Neutrophil (primary cell): ENCODE data around the gene BIK.

Source experiments
- H3K27ac ChIP-seq: fragments of 200-600 bp; sonication (generic); 2 replicates; pipeline ENCODE4 v1.5.1; 2016; ENCODE audit warnings: mild to moderate bottlenecking, moderate library complexity
- H3K27me3 ChIP-seq: fragments of 200-600 bp; sonication (generic); 2 replicates; pipeline ENCODE4 v1.6.0; 2016; ENCODE audit warnings: mild to moderate bottlenecking
- H3K36me3 ChIP-seq: fragments of 200-600 bp; sonication (generic); 2 replicates; pipeline ENCODE4 v1.5.1; 2017
- H3K4me1 ChIP-seq, 2 experiments: fragments of 200-600 bp in 1 of 2; sonication (generic) in 1 of 2; 1 replicate in 1 of 2; 2 replicates in 1 of 2; pipeline versions ENCODE4 v1.5.1 to v1.6.1; 2013 to 2016; ENCODE audit warnings: low read depth in 1 of 2, low read length in 1 of 2, mild to moderate bottlenecking in 1 of 2, moderate library complexity in 1 of 2; ENCODE audit not compliant: control insufficient read depth in 1 of 2, insufficient read depth in 1 of 2
- H3K4me3 ChIP-seq, 2 experiments: fragments of 200-600 bp in 1 of 2; sonication (generic) in 1 of 2; 1 replicate in 1 of 2; 2 replicates in 1 of 2; pipeline ENCODE4 v1.5.1; 2013 to 2016; ENCODE audit warnings: low read depth in 1 of 2, low read length in 1 of 2, mild to moderate bottlenecking in 1 of 2, moderate library complexity in 1 of 2
- H3K9me3 ChIP-seq: fragments of 200-600 bp; sonication (generic); 2 replicates; pipeline ENCODE4 v1.5.1; 2016
- CTCF ChIP-seq: fragments of 200-600 bp; sonication (generic); IDR thresholded peaks from 2 replicates; pipeline ENCODE4 v1.5.1; 2016; ENCODE audit warnings: antibody characterized with exemption

BIK gene

GRCh38 chr22:43088984-43089717 is 21.4 kb upstream of the BIK start, which contains the start of gene TTLL1:
TTLL1 (minus strand) TSS chr22:43089391; CDS start chr22:43075586, 13,805 bp downstream.
- Histone ChIP-seq H3K27ac (peak within 1 kb of the TSS; percentile 73), H3K27me3 (no peaks in the 10 kb centered on the region), H3K9me3 (no peaks in the 10 kb centered on the region), H3K4me1 (peaks cover 18 to 21% of the 10 kb centered on the region in 2 experiments), H3K36me3 (no peaks in the 10 kb centered on the region), H3K4me3 (peak within 1 kb of the TSS; percentile 82 to 89)
- no peak for TF ChIP-seq CTCF

- H3K36me3 ChIP-seq = no peaks in the 10 kb centered on the region
- peak; percentile 14 for TF ChIP-seq CTCF
- H3K27me3 ChIP-seq = no peaks in the 10 kb centered on the region
- H3K4me3 ChIP-seq = no peak overlapping the region
- H3K9me3 ChIP-seq = no peaks in the 10 kb centered on the region
- H3K27ac ChIP-seq = peak overlapping the region; percentile 42
- H3K4me1 ChIP-seq = peaks cover 18 to 21% of the 10 kb centered on the region in 2 experiments
Observed at GRCh38 chr22:43090130-43090789, 20.3 kb upstream of the BIK start.

GRCh38 chr22:43092085-43092484 is 18.5 kb upstream of the BIK start:
- no peak overlapping the region for H3K27ac ChIP-seq
- no peak for TF ChIP-seq CTCF
- no peaks in the 10 kb centered on the region for H3K36me3 ChIP-seq
- H3K27me3 ChIP-seq = no peaks in the 10 kb centered on the region
- peaks cover 5% of the 10 kb centered on the region for H3K9me3 ChIP-seq
- no peak overlapping the region for H3K4me3 ChIP-seq
- H3K4me1 ChIP-seq = peaks cover 18 to 21% of the 10 kb centered on the region in 2 experiments

GRCh38 chr22:43094085-43094484 is 16.5 kb upstream of the BIK start:
- no peak for TF ChIP-seq CTCF

GRCh38 chr22:43094551-43094950 is 16.0 kb upstream of the BIK start:
- peaks cover 10 to 14% of the 10 kb centered on the region in 2 experiments for H3K4me1 ChIP-seq
- H3K27ac ChIP-seq = no peak overlapping the region
- TF ChIP-seq CTCF = no peak

More at GRCh38 chr22:43094085-43094484, 16.5 kb upstream of the BIK start:
- no peak overlapping the region for H3K27ac ChIP-seq
- peaks cover 5% of the 10 kb centered on the region for H3K9me3 ChIP-seq
- H3K4me3 ChIP-seq = no peak overlapping the region
- no peaks in the 10 kb centered on the region for H3K36me3 ChIP-seq
- peaks cover 14 to 16% of the 10 kb centered on the region in 2 experiments for H3K4me1 ChIP-seq
- no peaks in the 10 kb centered on the region for H3K27me3 ChIP-seq

More at GRCh38 chr22:43094551-43094950, 16.0 kb upstream of the BIK start:
- H3K9me3 ChIP-seq = peaks cover 5% of the 10 kb centered on the region
- no peaks in the 10 kb centered on the region for H3K27me3 ChIP-seq
- no peaks in the 10 kb centered on the region for H3K36me3 ChIP-seq
- H3K4me3 ChIP-seq = no peak overlapping the region
